Mucosa of descending colon (tissue), 3 donors: ENCODE data around the gene GPR89A. TPM values are rescaled to one million over a fixed set of nuclear protein-coding genes. Genes with fewer than 3 reads are reported as not detected.

ENCODE experiments used
- ATAC-seq: fragments of 200-7000 bp; cut with Tn5 transposase; one replicate; pipeline ENCODE4 v1.9.1; 2020; ENCODE audit warnings: mild to moderate bottlenecking, moderate library complexity
- DNase-seq, 3 donors: peaks; one replicate each; pipeline ENCODE4 v3.0.0-alpha.2; 2020
- H3K36me3 ChIP-seq: fragments of 200-600 bp; one replicate; pipeline ENCODE4 v1.8.0; 2021; ENCODE audit warnings: low read depth, mild to moderate bottlenecking
- H3K4me1 ChIP-seq: fragments of 200-600 bp; one replicate; pipeline ENCODE4 v1.8.0; 2021; ENCODE audit warnings: low read depth, mild to moderate bottlenecking
- H3K4me3 ChIP-seq: fragments of 200-600 bp; one replicate; pipeline ENCODE4 v1.8.0; 2021; ENCODE audit warnings: mild to moderate bottlenecking
- H3K9me3 ChIP-seq: fragments of 200-600 bp; one replicate; pipeline ENCODE4 v1.8.0; 2021; ENCODE audit warnings: mild to moderate bottlenecking
- CTCF ChIP-seq: fragments of 200-600 bp; IDR thresholded peaks from one replicate; pipeline ENCODE4 v1.8.0; 2022; ENCODE audit warnings: antibody characterized with exemption, mild to moderate bottlenecking
- intact Hi-C, 2 donors: fragments of 100-400 bp; cut with DNase I in 1 of 2; cut with micrococcal nuclease in 1 of 2; formaldehyde crosslinking; loops; one replicate each; pipeline versions ENCODE4 v1.11.0 to v1.11.1; 2022; cut with DNase I, micrococcal nuclease
- total RNA-seq, 3 donors: library from RNA; stranded (reverse); fragmentation: NEBNext Ultra II Directional in 2 of 3; extraction: Animal tissue kit (Norgen Biotek cat#: 25700) in 2 of 3; gene quantifications; one replicate each; pipeline versions ENCODE4 v1.2.1 to v1.2.4, GENCODE V29; 2021 to 2023
- donor health status: DM: no; HTN: no; CAD: no; lungs with moderate emphysema.
- donor health status: DM: no; HTN: no; CAD: no.
- donor health status: DM: no; HTN: yes; CAD: no.

Gene GPR89A
- total RNA-seq, 3 donors from 2014 or later = 14.4 to 19.4 (median 17.8) TPM

- Histone ChIP-seq H3K36me3 (no peaks in the 10 kb centered on the region), H3K4me1 (peaks cover 8% of the 10 kb centered on the region), H3K4me3 (no peak overlapping the region), H3K9me3 (no peaks in the 10 kb centered on the region)
- ATAC-seq (no peak), DNase-seq (no peak)
- TF ChIP-seq CTCF = no peak
- intact Hi-C loops = no loop called here
Observed at GRCh38 chr1:145688328-145688727, 80.5 kb downstream of the GPR89A start.

GRCh38 chr1:145688924-145689323 lies 81.1 kb downstream of the GPR89A start:
- Histone ChIP-seq H3K9me3 (no peaks in the 10 kb centered on the region), H3K4me1 (peaks cover 8% of the 10 kb centered on the region), H3K36me3 (no peaks in the 10 kb centered on the region), H3K4me3 (no peak overlapping the region)
- intact Hi-C loops = no loop called here
- no peak for ATAC-seq
- DNase-seq = no peak
- TF ChIP-seq CTCF = no peak

GRCh38 chr1:145689922-145690321 lies 82.1 kb downstream of the GPR89A start:
- Histone ChIP-seq H3K4me3 (no peak overlapping the region), H3K36me3 (no peaks in the 10 kb centered on the region), H3K9me3 (no peaks in the 10 kb centered on the region), H3K4me1 (peaks cover 8% of the 10 kb centered on the region)
- ATAC-seq (no peak), DNase-seq (no peak)
- intact Hi-C loops = no loop called here
- no peak for TF ChIP-seq CTCF

- no peaks in the 10 kb centered on the region for H3K9me3 ChIP-seq
- DNase-seq (peak in 1 of 3 donors; percentile 49), ATAC-seq (peak; percentile 93)
- H3K4me1 ChIP-seq = peaks cover 8% of the 10 kb centered on the region
- intact Hi-C loops = no loop called here
- TF ChIP-seq CTCF = no peak
- no peaks in the 10 kb centered on the region for H3K36me3 ChIP-seq
- no peak overlapping the region for H3K4me3 ChIP-seq
Observed at GRCh38 chr1:145690587-145691558, 83.1 kb downstream of the GPR89A start.

GRCh38 chr1:145692785-145693443 lies 85.1 kb downstream of the GPR89A start:
- Histone ChIP-seq H3K36me3 (no peaks in the 10 kb centered on the region), H3K4me3 (no peak overlapping the region), H3K4me1 (peaks cover 8% of the 10 kb centered on the region), H3K9me3 (no peaks in the 10 kb centered on the region)
- intact Hi-C loops = no loop called here
- DNase-seq (no peak), ATAC-seq (no peak)
- TF ChIP-seq CTCF = no peak
